Uterus (tissue), 4 donors: ENCODE data around the gene TBC1D22B. TPM values are rescaled to one million over a fixed set of nuclear protein-coding genes. Genes with fewer than 3 reads are reported as not detected.

Experiments used
- DNase-seq, 2 donors: peaks; one replicate each; pipeline ENCODE4 v3.0.0-alpha.2; 2019 to 2020
- H3K27ac ChIP-seq, 2 donors: fragments of 200-600 bp; sonication (generic); 1 replicate in 1 of 2; 2 replicates in 1 of 2; pipeline ENCODE4 v1.5.1; 2016 to 2018
- H3K27me3 ChIP-seq, 2 donors: fragments of 200-600 bp; sonication (generic); one replicate each; pipeline ENCODE4 v1.5.1; 2018 to 2019; ENCODE audit warnings: control low read depth in 1 of 2
- H3K36me3 ChIP-seq, 2 donors: fragments of 200-600 bp; sonication (generic); one replicate each; pipeline ENCODE4 v1.5.1; 2019; ENCODE audit warnings: control low read depth in 1 of 2
- H3K4me1 ChIP-seq, 2 donors: fragments of 200-600 bp; sonication (generic); one replicate each; pipeline ENCODE4 v1.5.1; 2018 to 2019; ENCODE audit warnings: control low read depth in 1 of 2
- H3K4me3 ChIP-seq, 2 donors: fragments of 200-600 bp; sonication (generic); 1 replicate in 1 of 2; 2 replicates in 1 of 2; pipeline ENCODE4 v1.5.1; 2018 to 2019; ENCODE audit warnings: mild to moderate bottlenecking in 1 of 2
- H3K9me3 ChIP-seq, 2 donors: fragments of 200-600 bp; sonication (generic); one replicate each; pipeline ENCODE4 v1.5.1; 2019; ENCODE audit warnings: control low read depth in 1 of 2
- POLR2A ChIP-seq, 2 donors: fragments of 450-650 bp; IDR thresholded peaks; one replicate each; pipeline ENCODE4 v1.6.1; 2016; ENCODE audit warnings: antibody characterized with exemption in 2 of 2, mild to moderate bottlenecking in 1 of 2, moderate library complexity in 1 of 2
- intact Hi-C: fragments of 100-400 bp; cut with DNase I; formaldehyde crosslinking; loops from one replicate; pipeline ENCODE4 v1.15.1; 2023; ENCODE audit warnings: low total_unique reads
- total RNA-seq, 4 donors: library from RNA; depleted of rRNA in 3 of 4; stranded (reverse); fragments of >200 nt in 3 of 4; gene quantifications; one replicate each; pipeline versions ENCODE4 v1.1.0 to v1.2.4, GENCODE V29; 2014 to 2023
- TF ChIP-seq, protein P1 (sequence below), 4 experiments: fragments of 200-600 bp in 2 of 4; fragments of 450-650 bp in 2 of 4; sonication (generic) in 2 of 4; IDR thresholded peaks; one replicate each; pipeline ENCODE4 v1.5.1; 2016 to 2019; ENCODE audit warnings: antibody characterized with exemption in 4 of 4, mild to moderate bottlenecking in 2 of 4, moderate library complexity in 1 of 4
- donor health status: DM: yes; HTN: yes; CAD: no.

Gene TBC1D22B
- total RNA-seq, 4 donors from 2014 or later = 4.1 to 15.4 (median 7.5) TPM

DNA sequence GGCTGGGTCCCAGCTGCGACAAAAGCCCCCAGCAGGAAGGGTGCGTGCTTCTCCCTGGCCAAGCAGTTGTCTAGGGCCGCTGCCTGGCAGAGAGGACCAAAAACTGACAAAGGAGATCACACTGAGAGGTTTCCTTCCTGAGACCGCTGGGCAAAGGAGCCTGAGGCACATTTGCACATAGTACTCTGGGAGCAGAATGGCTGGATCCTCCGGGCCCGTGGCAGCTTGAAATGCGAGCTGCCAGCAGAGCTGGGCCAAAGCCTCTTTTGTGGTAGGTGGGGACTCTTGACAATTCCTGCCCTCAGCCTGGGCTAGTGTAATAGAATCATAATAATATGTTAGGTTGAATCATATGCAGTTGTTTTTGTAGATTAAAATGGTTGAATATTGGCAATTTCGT lies 63.1 kb downstream of the TBC1D22B start:
- intact Hi-C loops = no loop called here
- Histone ChIP-seq H3K4me3 (no peak overlapping the region), H3K36me3 (no peaks in the 10 kb centered on the region), H3K27me3 (no peaks in the 10 kb centered on the region), H3K27ac (no peak overlapping the region), H3K9me3 (no peaks in the 10 kb centered on the region), H3K4me1 (no peaks in the 10 kb centered on the region)
- no peak for DNase-seq
- TF ChIP-seq, protein P1, sequence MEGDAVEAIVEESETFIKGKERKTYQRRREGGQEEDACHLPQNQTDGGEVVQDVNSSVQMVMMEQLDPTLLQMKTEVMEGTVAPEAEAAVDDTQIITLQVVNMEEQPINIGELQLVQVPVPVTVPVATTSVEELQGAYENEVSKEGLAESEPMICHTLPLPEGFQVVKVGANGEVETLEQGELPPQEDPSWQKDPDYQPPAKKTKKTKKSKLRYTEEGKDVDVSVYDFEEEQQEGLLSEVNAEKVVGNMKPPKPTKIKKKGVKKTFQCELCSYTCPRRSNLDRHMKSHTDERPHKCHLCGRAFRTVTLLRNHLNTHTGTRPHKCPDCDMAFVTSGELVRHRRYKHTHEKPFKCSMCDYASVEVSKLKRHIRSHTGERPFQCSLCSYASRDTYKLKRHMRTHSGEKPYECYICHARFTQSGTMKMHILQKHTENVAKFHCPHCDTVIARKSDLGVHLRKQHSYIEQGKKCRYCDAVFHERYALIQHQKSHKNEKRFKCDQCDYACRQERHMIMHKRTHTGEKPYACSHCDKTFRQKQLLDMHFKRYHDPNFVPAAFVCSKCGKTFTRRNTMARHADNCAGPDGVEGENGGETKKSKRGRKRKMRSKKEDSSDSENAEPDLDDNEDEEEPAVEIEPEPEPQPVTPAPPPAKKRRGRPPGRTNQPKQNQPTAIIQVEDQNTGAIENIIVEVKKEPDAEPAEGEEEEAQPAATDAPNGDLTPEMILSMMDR (IDR thresholded peaks at IDR 0.05) = no peak
- TF ChIP-seq POLR2A (IDR thresholded peaks at IDR 0.05) = no peak

DNA sequence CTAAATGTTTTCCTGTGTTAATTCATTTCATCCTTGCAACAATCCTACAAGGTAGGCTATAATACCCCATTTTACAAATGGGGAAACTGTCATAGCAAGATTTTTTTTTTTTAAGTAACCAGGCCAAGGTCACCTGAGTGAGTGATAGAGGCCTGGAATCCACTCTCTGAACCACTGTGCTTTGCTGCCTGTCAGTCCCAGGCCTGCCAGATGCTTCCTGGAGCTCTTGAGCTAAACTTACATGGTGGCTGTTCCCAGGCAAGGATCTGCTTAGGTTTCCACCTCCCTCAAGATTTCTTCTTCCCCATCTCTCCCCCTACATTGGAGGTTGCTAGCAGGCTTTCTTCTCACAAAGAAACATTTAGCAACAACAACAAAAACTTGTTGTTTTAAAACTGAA lies 63.5 kb downstream of the TBC1D22B start:
- intact Hi-C loops = no loop called here
- H3K36me3 ChIP-seq = no peaks in the 10 kb centered on the region

DNA sequence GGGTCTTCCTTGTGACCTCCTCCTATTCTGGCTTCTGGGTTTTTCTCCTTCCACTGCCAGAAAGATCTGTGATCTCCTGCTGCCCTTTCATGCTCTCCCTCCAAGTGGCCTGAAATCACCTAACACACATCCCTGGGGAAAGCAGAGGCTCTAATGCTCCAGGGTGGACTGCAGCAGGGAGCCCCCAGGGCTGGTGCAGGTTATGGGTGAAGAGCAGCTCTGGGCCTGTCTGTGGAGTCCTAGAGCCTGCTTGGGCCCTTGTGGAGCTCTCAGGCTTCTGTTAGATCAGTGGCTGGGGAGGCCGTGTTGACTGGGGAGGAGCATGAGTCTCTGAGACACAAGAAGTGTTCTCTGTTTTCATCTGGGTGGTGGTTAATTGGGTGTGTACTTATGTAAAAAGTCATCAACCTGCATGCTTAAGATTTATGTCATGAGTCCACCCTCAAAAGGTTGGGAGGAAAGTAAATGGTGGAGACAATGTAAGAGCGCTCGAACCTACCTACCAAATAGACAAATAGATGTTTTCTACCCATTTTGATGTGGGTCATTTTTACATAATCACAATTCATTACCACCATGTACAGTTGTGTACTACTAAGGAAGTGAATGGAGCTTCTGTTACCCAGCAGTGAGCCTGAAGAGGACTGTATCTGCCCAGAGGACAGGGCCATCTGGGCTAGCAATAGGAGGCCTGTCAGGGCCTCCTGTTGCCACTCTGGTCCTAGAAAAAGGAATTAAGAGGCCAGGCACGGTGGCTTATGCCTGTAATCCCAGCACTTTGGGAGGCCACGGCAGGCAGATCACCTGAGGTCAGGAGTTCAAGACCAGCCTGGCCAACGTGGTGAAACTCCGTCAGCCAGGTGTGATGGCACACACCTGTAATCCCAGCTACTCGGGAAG lies 64.2 kb downstream of the TBC1D22B start:
- H3K4me3 ChIP-seq = no peak overlapping the region
- DNase-seq = no peak
- intact Hi-C loops = no loop called here
- TF ChIP-seq POLR2A (IDR thresholded peaks at IDR 0.05) = no peak
- TF ChIP-seq, protein P1 (IDR thresholded peaks at IDR 0.05) = no peak
- no peak overlapping the region for H3K27ac ChIP-seq
- H3K27me3 ChIP-seq = no peaks in the 10 kb centered on the region
- H3K9me3 ChIP-seq = no peaks in the 10 kb centered on the region
- H3K4me1 ChIP-seq = no peaks in the 10 kb centered on the region
- H3K36me3 ChIP-seq = no peaks in the 10 kb centered on the region

More for the DNA sequence above, 63.5 kb downstream of the TBC1D22B start:
- H3K27me3 ChIP-seq = no peaks in the 10 kb centered on the region
- no peak overlapping the region for H3K4me3 ChIP-seq
- TF ChIP-seq, protein P1 (IDR thresholded peaks at IDR 0.05) = no peak
- TF ChIP-seq POLR2A (IDR thresholded peaks at IDR 0.05) = no peak
- DNase-seq = no peak
- H3K4me1 ChIP-seq = no peaks in the 10 kb centered on the region
- H3K27ac ChIP-seq = no peak overlapping the region
- H3K9me3 ChIP-seq = no peaks in the 10 kb centered on the region

DNA sequence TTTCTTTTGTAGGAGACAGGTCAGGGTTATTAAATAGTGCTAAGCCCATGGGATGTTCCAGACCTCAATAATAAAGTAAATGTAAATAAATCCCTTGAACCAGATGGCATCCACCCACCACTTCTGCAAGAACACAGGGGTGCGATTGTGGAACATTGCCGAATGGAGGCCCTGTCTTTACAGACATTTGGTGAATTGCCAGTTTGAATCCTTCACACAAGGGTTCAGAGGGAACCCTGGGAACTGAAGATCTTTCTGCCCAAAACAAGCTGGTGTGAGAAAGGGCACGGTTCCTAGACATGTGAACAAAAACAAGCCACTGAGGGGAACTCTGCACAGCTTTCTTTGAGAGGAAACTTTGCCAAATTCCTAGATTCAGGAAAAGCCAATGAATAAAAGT lies 66.0 kb downstream of the TBC1D22B start:
- DNase-seq = no peak
- Histone ChIP-seq H3K27ac (no peak overlapping the region), H3K9me3 (no peaks in the 10 kb centered on the region), H3K4me1 (no peaks in the 10 kb centered on the region), H3K36me3 (no peaks in the 10 kb centered on the region), H3K27me3 (no peaks in the 10 kb centered on the region), H3K4me3 (no peak overlapping the region)
- TF ChIP-seq, protein P1 (IDR thresholded peaks at IDR 0.05) = no peak
- no peak for TF ChIP-seq POLR2A (IDR thresholded peaks at IDR 0.05)
- intact Hi-C loops = no loop called here
